Heart left ventricle (tissue), 16 donors: ENCODE measurements around the gene ADCK1. TPM values are rescaled to one million over a fixed set of nuclear protein-coding genes. Genes with fewer than 3 reads are reported as not detected.
"Not testable (repeated sequence)": the region's sequence is repeated elsewhere in the genome, so short reads cannot be mapped to it uniquely, and the experiment has no call there.

Experiments
- ATAC-seq, 4 donors: fragments of 200-7000 bp; cut with Tn5 transposase; one replicate each; pipeline ENCODE4 v1.9.1; 2020 to 2022; ENCODE audit warnings: moderate library complexity in 4 of 4, mild to moderate bottlenecking in 3 of 4, moderate number of reproducible peaks in 1 of 4
- DNase-seq, 5 donors: peaks; one replicate each; pipeline ENCODE4 v3.0.0-alpha.2; 2020
- H3K27ac ChIP-seq, 12 donors: fragments of 200-600 bp; sonication (generic) in 4 of 12; one replicate each; pipeline versions ENCODE4 v1.5.0 to v1.8.0; 2016 to 2022; ENCODE audit warnings: mild to moderate bottlenecking in 2 of 12
- H3K27me3 ChIP-seq, 9 donors: fragments of 200-600 bp; sonication (generic) in 2 of 9; one replicate each; pipeline versions ENCODE4 v1.5.1 to v1.8.0; 2016 to 2022; ENCODE audit warnings: mild to moderate bottlenecking in 3 of 9
- H3K36me3 ChIP-seq, 9 donors: fragments of 200-600 bp; sonication (generic) in 2 of 9; one replicate each; pipeline versions ENCODE4 v1.5.0 to v1.8.0; 2018 to 2022; ENCODE audit warnings: mild to moderate bottlenecking in 2 of 9
- H3K4me1 ChIP-seq, 12 donors: fragments of 200-600 bp; sonication (generic) in 4 of 12; one replicate each; pipeline versions ENCODE4 v1.5.0 to v1.8.0; 2016 to 2022; ENCODE audit warnings: mild to moderate bottlenecking in 3 of 12
- H3K4me3 ChIP-seq, 12 donors: fragments of 200-600 bp; sonication (generic) in 4 of 12; one replicate each; pipeline versions ENCODE4 v1.5.0 to v1.8.0; 2017 to 2022; ENCODE audit warnings: mild to moderate bottlenecking in 9 of 12, moderate library complexity in 4 of 12
- H3K9me3 ChIP-seq, 12 donors: fragments of 200-600 bp; sonication (generic) in 4 of 12; one replicate each; pipeline versions ENCODE4 v1.5.0 to v1.8.0; 2016 to 2022; ENCODE audit warnings: mild to moderate bottlenecking in 1 of 12
- POLR2A ChIP-seq, 2 donors: fragments of 450-650 bp; IDR thresholded peaks; one replicate each; pipeline ENCODE4 v1.6.1; 2017; ENCODE audit warnings: antibody characterized with exemption in 2 of 2, mild to moderate bottlenecking in 2 of 2, moderate library complexity in 2 of 2
- WGBS, 4 donors: extraction: QIAGEN DNeasy Blood & Tissue Kit in 2 of 4; methylation state at CpG; one replicate each; pipeline versions ENCODE4 v1.1.5 to v1.1.7; 2013 to 2018; 5-methylcytosine and 5-hydroxymethylcytosine counted together
- intact Hi-C, 10 donors: fragments of 100-400 bp; cut with DNase I; formaldehyde crosslinking; loops; one replicate each; pipeline versions ENCODE4 v1.11.1 to v1.14.2; 2022
- polyA plus RNA-seq, 2 donors: library from polyadenylated mRNA; stranded (reverse); fragments of 200-250 nt; gene quantifications; one replicate each; pipeline ENCODE4 v1.2.3, GENCODE V29; 2013
- total RNA-seq, 9 donors: library from RNA; depleted of rRNA in 2 of 9; stranded (reverse); fragments of >200 nt in 2 of 9; fragmentation: NEBNext Ultra II Directional in 3 of 9; extraction: Animal tissue kit (Norgen Biotek cat#: 25700) in 3 of 9; gene quantifications; one replicate each; pipeline versions ENCODE4 v1.1.0 to v1.2.4, GENCODE V29; 2016 to 2023
- TF ChIP-seq, protein P1 (sequence below), 12 donors: fragments of 200-600 bp; sonication (generic) in 4 of 12; IDR thresholded peaks; one replicate each; pipeline versions ENCODE4 v1.5.0 to v1.8.0; 2018 to 2022; ENCODE audit warnings: antibody characterized with exemption in 12 of 12, mild to moderate bottlenecking in 5 of 12
- donor health status: ischemic (EF 13 %, LVEDD 7.1; RV severe dilation, severe dysfunction).
- donor health status: healthy with polysubstance abuse.
- donor health status: DM: no; HTN: yes; CAD: no.
- donor health status: DM: no; HTN: no; CAD: no.
- donor health status: ischemic (EF 25% LVEDD 6.9; RV normal size, moderate dysfunction).
- donor health status: ischemic (EF 25% LVEDD 5.7; RV mildly dilated, moderate dysfunction).
- donor health status: healthy.
- donor health status: DM: yes; HTN: yes; CAD: no.
- donor health status: ischemic (EF 35%, LVEDD 5.7; RV mildly dilated, moderate dysfunction).
- donor health status: nonischemic (EF 11% LVEDD 7.7; RV severe dilation, severe dysfunction).
- donor health status: DM: yes; HTN: yes; CAD: no.
- donor health status: PGD.
- donor health status: ischemic (EF 29% LVEDD 5.4; RV normal size, mild dysfunction).
- donor health status: nonischemic (EF 23%, LVEDD 6.1; RV moderate dilation, normal function).

Gene ADCK1
- total and polyA plus RNA-seq, 11 donors = 4.0 to 12.8 (median 7.9) TPM

DNA sequence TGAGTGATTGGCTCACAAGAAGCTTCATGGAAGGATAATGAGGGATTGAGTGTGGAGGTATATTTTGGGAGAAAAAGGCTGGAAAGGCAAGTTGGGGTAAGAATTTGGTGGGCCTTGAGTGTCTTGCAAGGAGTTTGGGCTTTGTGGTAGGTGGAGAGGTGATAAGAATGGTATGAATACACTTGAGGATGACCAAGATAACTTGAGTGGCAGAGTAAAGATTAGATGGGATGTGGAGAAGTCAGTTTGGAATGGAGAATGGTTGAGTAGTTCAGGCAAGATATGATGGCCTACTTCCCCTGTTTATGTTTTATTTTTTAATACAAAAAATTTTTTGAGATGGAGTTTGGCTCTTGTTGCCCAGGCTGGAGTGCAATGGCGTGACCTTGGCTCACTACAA lies 9.1 kb downstream of the ADCK1 start:
- Histone ChIP-seq H3K4me3 (no peak overlapping the region), H3K4me1 (peaks cover 0 to 3% (median 0%) of the 10 kb centered on the region in 12 donors), H3K27ac (no peak overlapping the region), H3K9me3 (no peaks in the 10 kb centered on the region), H3K36me3 (no peaks in the 10 kb centered on the region), H3K27me3 (no peaks in the 10 kb centered on the region)
- 87 to 96% (median 94%) methylated on average over 1 of the region's 1 CpG for WGBS, 4 donors
- no peak for TF ChIP-seq POLR2A (IDR thresholded peaks at IDR 0.05)
- DNase-seq (no peak), ATAC-seq (no peak)
- intact Hi-C loops = loop anchor here in 1 of 10 donors (10.0 kb wide), 1 partner anchor 154 kb away; no protein-coding TSS in a partner anchor

DNA sequence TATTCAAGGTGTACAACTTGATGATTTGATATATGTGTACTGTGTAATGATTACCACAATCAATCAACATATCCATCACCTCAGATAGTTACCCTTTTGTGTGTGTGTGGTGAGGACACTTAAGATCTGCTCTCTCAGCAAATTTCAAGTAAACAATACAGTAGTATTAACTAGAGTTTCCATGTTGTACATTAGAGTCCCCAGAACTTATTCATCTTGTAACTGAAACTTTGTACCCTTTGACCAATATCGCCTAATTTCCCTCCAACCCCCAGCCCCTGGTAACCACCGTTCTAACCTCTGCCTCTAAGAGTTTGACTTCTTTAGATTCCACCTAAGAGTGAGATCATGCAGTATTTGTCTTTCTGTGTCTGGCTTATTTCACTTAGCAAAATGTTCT lies 12.1 kb downstream of the ADCK1 start:
- no peak overlapping the region for H3K27ac ChIP-seq
- H3K9me3 ChIP-seq = no peaks in the 10 kb centered on the region
- no peak overlapping the region for H3K4me3 ChIP-seq
- WGBS, 4 donors = 80 to 89% (median 88%) methylated on average over 2 of the region's 2 CpGs
- no peaks in the 10 kb centered on the region for H3K36me3 ChIP-seq
- no peaks in the 10 kb centered on the region for H3K4me1 ChIP-seq
- no peak for TF ChIP-seq POLR2A (IDR thresholded peaks at IDR 0.05)
- TF ChIP-seq, protein P1, sequence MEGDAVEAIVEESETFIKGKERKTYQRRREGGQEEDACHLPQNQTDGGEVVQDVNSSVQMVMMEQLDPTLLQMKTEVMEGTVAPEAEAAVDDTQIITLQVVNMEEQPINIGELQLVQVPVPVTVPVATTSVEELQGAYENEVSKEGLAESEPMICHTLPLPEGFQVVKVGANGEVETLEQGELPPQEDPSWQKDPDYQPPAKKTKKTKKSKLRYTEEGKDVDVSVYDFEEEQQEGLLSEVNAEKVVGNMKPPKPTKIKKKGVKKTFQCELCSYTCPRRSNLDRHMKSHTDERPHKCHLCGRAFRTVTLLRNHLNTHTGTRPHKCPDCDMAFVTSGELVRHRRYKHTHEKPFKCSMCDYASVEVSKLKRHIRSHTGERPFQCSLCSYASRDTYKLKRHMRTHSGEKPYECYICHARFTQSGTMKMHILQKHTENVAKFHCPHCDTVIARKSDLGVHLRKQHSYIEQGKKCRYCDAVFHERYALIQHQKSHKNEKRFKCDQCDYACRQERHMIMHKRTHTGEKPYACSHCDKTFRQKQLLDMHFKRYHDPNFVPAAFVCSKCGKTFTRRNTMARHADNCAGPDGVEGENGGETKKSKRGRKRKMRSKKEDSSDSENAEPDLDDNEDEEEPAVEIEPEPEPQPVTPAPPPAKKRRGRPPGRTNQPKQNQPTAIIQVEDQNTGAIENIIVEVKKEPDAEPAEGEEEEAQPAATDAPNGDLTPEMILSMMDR (IDR thresholded peaks at IDR 0.05) = no peak
- intact Hi-C loops = no loop called here
- DNase-seq (no peak), ATAC-seq (no peak)
- no peaks in the 10 kb centered on the region for H3K27me3 ChIP-seq

DNA sequence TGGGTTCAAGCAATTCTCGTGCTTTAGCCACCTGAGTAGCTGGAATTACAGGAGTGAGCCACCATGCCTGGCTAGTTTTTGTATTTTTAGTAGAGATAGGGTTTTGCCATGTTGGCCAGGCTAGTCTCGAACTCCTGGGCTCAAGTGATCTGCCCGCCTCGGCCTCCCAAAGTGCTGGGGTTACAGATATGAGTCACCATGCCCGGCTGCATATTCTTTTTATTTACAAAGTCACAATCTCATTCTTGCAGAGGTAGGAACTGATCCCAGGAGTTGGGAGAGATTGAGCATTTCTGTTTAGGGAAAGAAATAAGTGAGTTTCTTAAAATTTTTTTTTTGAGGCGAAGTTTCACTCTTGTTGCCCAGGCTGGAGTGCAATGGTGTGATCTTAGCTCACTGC lies 12.8 kb downstream of the ADCK1 start:
- H3K27me3 ChIP-seq, H3K27ac ChIP-seq, DNase-seq, H3K4me1 ChIP-seq, H3K36me3 ChIP-seq, ATAC-seq, intact Hi-C loops, H3K9me3 ChIP-seq, H3K4me3 ChIP-seq: not testable (repeated sequence)
- 89 to 95% (median 91%) methylated on average over 6 of the region's 6 CpGs for WGBS, 4 donors

DNA sequence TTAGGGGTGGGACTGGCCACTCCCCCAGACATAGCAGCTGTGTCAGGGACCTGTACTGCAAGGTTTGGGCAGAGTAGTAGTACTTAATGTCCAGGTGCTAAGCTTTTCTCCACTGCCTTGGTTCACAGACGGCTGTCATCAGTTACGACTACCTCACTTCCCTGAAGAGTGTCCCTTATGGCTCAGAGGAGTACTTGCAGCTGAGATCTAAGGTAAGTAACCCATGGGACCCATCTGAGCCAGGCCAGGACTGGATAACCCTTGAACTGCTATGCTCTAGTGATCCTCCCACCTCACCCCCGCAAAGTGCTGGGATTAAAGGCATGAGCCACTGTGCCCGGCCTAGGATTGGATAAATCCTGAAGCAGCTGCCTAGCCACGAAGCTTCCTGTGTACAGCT lies 22.4 kb downstream of the ADCK1 start:
- intact Hi-C loops = no loop called here
- TF ChIP-seq, protein P1 (IDR thresholded peaks at IDR 0.05) = no peak
- TF ChIP-seq POLR2A (IDR thresholded peaks at IDR 0.05) = no peak
- DNase-seq (no peak), ATAC-seq (no peak)
- Histone ChIP-seq H3K4me1 (peaks cover 0 to 7% (median 0%) of the 10 kb centered on the region in 12 donors), H3K27ac (no peak overlapping the region), H3K36me3 (peaks cover 0 to 50% (median 27%) of the 10 kb centered on the region in 9 donors), H3K4me3 (no peak overlapping the region), H3K27me3 (no peaks in the 10 kb centered on the region), H3K9me3 (no peaks in the 10 kb centered on the region)
- WGBS, 4 donors = 78 to 92% (median 90%) methylated on average over 3 to 5 of the region's 5 CpGs

DNA sequence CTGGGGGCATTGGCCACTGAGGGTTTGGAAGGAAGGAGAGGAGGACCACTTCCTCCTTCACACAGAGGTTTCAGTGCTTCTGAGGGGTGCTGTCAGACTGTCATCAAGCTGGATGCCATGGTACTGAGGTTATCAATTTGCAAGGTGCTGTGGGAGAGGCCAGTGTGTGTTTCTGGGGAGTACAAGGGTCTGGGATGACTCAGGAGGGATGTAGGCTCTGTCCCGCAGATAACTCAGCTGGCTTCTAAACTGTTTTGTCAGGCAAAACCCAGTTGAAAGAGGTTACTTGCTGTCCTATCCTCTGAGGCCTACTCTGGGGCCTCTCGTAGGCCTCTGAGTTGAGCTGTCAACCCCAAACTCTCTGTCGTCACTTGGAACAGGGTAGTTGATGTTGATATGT lies 22.8 kb downstream of the ADCK1 start:
- no peak for DNase-seq
- intact Hi-C loops = no loop called here
- TF ChIP-seq, protein P1 (IDR thresholded peaks at IDR 0.05) = no peak
- TF ChIP-seq POLR2A (IDR thresholded peaks at IDR 0.05) = no peak
- Histone ChIP-seq H3K9me3 (no peaks in the 10 kb centered on the region), H3K36me3 (peaks cover 0 to 50% (median 27%) of the 10 kb centered on the region in 9 donors), H3K27ac (no peak overlapping the region), H3K4me3 (no peak overlapping the region), H3K27me3 (no peaks in the 10 kb centered on the region), H3K4me1 (peaks cover 0 to 7% (median 0%) of the 10 kb centered on the region in 12 donors)
- 70 to 83% (median 75%) methylated on average over 3 of the region's 3 CpGs for WGBS, 4 donors
- ATAC-seq = no peak
